ENCODE results near the gene TTC13.

TTC13 gene

DNA sequence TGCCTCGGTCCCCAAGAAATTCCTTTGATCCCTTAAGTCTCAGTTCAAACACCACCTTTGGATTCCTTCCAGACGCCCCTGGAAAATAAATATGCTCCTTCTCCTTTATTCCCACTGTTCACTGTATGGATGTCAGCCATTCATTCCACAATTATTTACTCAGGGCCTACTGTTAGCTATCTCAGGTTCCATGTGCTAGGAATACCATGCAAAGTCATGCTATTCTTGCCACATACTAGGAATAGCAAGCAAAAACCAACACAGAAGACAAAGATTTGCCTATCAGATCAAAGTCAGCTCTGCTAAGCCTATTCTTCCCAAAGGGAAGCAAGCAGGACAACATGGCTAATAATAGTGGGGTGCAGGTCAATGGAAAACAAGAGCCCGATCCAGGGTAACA is 29.8 kb downstream of the TTC13 start:
- FAIRE-seq: no peak

DNA sequence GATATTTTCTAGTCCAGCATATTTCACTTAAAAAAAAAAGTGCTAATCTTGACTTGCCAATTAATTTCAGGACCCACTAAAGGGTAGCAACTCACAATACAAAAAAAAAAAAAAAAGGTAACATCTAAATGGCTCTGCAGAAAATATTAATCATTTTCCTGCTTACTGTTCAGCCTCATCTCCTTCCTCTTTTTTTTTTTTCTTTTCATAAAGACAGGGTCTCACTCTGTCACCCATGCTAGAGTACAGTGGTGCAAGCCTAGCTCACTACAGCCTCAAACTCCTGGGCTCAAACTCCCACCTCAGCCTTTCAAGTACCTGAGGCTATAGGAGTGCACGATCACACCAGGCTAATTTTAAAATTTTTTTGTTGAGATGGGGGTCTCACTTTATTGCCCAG is 30.4 kb downstream of the TTC13 start:
- FAIRE-seq: no peak

DNA sequence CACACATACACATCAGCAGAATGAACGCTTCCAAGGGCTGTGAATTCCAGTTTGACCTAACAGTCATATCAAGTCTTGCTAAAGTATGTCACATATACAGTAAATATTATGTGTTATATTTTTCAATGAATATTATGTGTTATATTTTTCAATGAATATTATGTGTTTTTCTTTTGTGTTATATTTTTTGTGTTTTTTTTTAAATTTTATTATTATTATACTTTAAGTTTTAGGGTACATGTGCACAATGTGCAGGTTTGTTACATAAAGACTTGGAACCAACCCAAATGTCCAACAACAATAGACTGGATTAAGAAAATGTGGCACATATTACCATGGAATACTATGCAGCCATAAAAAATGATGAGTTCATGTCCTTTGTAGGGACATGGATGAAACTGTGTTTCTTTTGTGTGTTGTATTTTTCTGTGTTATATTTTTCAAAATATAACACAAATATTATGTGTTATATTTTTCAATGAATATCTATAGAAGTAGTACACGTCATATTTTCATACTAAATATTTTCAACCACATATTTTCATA is 35.5 kb downstream of the TTC13 start:
- FAIRE-seq: no peak

DNA sequence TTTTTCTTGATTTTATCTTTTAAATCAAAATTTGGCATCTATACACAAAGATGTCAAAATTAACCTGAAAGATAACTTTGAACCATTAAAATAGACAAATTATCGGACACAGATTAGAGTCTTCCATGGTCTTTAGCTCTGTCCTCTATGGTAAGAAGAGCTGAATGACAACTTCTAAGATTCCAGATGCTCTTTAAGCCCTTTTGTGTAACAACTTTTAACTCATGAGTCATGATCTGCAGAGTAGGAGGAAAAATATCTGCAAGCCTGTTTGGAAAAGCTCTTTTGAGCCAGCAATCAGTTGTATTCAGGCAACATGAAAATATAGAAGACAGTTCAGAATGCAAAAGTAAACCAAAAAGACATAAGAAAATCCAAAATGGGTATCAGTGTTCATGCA is 37.8 kb downstream of the TTC13 start:
- no peak for FAIRE-seq

DNA sequence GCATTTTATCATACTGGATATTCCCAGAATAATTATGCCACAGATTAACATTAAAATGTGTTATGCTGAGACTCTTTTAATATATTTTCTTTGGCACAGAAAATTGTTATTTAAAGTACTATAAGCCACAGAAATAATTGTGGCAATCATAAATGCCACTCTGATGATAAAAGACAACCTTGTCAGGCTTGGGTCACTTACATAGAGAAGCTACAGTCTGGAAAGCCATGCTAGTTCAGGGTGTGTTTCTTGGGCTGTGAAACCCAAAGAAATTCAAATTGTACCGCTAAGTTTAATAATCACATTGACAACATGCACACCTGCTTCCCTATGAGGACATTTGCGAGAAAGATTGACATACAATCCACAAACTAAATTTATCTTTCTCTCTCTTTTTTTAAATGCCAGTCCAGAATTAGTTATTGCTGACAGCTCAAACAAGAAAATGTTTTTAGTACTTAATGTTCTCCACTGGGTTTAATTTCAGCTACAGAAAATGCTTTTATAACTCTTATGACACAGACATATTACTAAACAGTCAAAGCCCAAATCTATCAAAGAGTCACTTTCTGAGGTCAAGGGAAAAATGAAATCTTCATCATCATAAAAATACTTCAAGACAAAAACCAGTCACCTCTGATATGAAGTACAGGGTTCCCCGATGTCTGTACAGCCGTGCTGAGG is 38.7 kb downstream of the TTC13 start:
- FAIRE-seq: no peak

DNA sequence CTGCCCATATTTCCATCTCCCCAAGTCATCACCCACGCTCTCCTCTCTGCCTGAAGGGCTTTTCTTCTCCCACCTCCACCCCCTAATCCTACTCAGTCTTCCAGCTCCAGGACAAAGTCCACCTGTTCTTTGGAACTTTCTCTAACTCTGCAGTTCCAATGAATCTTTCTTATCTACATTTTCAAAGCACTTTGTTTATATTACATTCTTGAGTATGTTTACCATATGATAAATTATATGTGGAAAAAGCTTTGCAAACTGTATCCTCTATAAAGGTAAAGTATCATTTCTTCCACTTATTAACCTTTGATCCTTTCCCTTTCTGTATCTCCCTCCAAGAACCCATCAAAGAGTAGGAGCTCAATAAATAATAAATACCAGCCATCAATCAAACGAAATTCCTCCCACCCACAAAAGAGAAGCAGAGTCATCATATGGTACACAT is 39.7 kb downstream of the TTC13 start:
- no peak for FAIRE-seq

DNA sequence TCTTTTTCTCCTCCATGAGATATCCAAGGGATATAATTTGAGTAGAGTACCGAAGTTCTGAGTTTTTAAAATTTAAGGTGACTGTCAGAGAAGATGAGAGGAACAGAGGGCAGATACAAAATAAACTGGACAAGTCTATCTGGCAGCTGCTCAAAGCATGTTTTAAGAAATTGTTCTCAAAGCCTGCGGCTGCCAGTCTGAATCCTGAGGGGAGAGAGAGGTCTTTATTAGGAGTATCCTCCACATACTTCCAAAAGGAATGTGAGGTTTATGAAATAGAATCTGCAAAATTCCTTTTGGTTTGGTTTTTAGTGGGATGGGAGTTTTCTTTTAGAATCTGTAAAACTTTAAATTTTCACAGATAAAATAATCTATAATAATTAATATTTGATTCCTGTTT is 41.3 kb downstream of the TTC13 start:
- no peak for FAIRE-seq

DNA sequence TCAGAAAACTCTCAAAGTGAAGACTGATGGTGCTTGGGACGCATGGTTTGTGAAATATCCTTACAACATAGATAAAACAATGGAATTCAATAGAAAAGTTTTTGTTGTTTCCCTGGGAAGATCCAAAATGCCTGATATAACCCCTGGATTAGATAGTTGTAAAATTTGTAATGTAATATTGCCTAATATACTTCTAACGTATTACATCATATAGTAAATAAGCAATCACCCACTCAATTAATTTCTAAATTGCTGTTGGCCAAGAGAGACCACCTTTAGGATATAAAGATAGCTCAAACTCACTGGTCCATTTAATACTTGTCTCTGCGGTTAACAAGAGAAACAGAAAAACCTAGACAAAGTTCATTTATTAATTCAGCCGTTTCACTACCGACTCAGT is 42.2 kb downstream of the TTC13 start:
- FAIRE-seq: no peak

DNA sequence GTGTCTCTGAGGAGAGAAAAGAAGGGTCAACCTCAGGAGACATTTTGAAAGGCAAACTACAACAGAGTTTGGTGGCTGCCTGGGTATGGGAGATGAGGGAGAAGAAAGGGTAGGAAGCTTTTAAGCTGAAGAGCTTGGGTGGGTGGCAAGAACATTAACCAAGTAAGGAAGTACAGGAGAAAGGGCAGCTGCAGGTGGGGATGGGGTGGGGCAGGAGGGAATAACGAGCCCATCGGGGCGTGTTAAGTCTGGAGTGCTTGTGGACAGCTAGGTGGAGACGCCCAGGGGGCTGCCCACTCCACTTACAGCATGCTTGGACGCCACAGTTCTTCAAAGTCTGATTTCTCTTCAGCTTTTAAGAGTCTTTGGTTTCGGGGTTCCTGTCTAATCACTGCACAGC is 42.8 kb downstream of the TTC13 start:
- FAIRE-seq: no peak

DNA sequence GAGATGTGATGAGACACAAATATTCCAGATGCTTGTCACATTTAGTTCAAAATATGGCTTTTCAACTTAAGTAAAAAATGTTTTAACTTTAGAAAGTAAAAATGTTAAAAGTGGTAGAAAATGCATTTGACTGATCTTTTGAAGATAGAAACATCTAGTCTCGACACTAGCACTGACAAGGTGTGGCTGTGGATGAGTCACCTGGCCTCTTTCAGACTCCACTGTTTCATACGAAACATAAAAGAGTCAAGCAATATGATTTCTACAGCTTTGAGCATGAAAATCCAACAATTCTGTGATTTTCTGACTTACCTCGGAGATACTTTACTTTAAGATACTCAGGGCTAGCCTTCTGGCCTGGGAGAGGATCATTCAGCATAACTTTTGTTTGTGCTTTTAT is 47.7 kb downstream of the TTC13 start:
- no peak for FAIRE-seq

DNA sequence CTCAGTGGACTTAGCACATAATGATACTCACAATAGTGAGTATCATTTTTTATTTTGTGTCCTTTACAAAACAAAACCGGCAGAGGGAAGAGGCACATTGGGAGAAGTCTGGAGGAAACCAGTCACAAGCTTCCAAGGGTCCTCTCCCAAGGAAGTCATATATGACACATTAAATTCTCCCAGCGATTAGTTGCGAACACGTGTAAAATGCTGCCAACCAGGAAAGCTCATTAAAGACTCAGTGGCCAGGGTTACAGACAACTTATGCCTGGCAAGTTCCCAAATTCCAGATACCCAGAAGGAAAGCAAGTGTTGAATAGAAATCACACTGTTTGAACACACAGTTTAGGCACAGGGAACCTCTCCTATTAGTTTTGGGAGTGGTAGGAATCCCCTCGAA is 52.5 kb downstream of the TTC13 start:
- FAIRE-seq: no peak

DNA sequence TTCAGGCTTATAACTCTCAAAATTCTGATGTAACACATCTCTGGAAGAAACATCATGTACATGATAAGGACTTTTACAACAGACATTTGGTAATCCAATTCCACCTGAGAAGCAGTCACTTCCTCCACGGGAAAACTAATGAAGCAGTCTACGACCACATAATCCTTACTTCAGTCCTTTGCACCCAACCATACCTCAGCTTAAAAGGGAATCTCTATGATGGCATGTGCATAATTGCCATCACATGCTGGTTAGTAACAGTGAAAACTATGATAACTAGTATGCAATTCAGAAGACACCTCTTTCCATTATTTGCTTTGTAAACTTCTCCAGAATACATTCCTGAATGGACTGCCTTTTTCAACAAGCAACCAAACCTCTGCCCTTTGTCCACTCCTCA is 53.1 kb downstream of the TTC13 start:
- FAIRE-seq: no peak

DNA sequence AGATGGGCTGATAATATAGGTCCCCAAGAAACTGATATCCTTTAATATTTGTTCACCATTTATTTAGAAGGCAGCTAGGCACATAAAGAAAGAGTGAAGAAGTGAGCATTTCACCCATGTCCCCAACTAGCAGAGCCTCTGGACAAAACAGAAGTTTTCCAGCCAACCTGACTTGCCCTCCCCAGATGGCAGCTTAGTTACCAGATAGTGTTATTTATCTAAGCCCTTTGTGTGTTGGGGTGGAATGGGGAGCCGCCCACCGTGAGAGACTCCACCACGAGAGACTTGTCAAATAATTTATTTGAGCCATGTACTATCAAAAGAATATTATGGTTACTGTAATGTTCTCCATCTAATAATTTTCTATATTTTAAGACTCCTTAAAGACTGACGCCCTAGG is 55.5 kb downstream of the TTC13 start:
- no peak for FAIRE-seq

DNA sequence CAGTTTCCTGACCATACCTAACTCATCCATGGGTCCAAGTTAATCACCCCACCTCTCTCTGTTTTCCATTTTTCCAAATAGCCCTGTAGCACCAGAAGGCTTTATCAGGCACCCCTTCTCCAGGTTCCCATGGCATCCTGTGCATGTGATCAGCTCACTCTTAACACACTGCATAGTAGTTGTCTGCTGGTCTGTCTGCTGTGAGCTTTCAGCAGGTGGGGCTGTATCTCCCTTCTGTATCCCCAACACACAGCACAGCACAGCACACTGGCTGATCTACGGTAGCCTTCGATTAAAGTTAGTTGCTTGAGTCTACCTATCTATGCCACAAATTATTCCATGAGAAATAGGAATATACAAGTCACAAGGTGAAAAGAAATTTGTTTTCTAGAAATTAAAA is 56.0 kb downstream of the TTC13 start:
- FAIRE-seq: no peak

DNA sequence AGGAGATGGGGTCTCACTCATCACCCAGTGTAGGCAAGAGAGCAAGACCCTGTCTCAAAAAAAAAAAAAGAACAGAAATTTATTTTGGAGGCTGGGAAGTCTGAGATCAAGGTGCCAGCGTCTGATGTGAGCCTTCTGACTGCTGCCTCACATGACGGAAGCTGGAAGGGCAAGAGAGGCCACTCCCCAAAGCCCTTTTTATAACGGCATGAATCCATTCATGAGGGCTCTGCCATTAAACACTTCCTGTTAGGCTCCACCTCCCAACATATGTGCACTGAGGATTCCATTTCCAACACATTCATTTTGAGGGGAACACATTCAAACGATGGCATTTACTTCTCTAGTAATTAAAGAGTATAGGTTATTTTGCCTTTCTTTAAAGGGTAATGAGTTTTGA is 59.5 kb downstream of the TTC13 start:
- no peak for FAIRE-seq

DNA sequence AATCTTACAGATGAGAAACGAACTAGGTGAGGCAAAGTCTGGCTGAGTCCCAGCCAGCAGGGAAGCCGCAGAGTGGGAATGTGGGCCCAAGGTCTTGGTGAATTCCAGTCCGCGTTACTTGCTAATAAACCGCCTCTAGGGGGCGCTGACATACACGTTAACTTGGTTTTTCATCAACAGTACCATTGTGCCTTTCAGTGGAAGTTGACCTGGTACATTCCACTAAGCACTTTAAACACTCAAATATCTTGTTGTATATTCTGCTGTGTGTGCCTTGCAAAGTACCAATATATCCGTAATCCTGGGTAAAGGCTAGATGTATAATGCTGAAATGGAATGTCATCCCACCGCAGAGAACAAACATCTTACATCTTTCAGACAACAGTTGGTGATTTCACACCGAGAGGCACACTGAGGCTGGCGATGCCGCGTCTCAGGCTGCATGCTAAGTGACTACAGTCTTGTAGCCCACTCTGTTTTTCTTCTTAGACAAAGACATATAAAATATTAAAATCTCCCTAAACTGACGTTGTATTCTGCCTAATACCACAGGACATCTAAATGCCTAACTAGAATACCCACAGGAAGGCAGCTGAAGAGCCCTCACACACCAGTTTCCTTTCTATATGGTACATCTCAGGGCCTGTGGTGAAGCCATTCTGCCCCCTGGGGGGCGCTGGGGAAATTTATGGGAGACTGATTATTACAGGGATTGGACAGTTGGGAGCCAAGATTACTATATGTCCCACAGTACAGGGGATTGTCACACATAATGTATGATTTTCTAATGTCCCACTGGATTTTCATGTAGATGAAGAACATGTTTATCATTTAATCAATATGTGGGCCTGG is 61.2 kb downstream of the TTC13 start:
- FAIRE-seq: no peak

DNA sequence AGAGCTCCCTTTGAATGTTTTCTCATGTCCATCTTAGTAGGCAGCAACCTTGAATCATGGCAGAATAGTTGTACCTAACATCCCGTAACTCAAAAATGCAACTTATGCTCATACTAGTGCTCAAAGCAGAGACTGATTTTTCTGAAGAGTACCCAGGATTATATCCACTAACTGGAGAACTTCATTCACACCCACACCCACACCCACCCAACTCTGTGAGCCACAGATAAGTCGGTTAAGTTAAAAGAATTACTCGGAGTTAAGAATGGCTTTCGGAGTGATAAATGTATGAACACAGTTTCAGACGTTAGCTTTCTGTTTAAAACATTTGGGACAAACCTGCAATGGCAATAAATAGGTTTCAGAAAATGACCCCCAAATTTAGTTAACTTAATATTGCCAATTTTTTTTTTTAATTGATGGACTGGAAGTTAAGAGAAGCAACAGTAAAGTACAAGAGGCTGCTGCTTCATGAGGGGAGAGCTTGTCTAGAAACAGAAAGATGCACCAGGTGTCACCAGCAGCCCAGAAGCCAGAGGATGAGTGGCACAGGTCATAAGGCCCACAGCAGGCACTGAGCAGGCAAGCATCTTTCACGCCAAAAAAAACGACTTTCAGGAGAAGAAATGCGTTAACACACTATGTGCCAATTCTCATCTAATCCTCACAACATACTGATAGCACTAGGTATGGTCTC is 61.9 kb downstream of the TTC13 start:
- FAIRE-seq: no peak

DNA sequence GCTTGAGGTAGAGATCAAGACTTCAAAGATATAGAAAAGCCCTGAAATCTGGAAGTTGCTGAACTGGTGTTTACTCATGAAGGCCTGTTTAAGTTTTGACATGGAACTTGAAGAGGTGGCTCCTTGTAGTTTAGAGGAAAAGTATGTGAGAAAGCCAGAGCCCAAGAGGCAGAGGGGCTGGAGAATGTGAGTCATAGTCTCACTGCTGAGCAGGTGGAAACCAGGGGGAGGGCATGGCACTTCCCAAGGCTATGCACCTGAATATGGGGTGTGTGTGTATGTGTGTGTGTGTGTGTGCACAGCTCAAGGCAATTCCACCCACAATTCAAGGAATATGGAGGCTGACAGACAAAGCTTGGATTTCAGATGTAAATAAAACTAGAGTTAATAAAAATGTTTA is 63.6 kb downstream of the TTC13 start:
- no peak for FAIRE-seq

DNA sequence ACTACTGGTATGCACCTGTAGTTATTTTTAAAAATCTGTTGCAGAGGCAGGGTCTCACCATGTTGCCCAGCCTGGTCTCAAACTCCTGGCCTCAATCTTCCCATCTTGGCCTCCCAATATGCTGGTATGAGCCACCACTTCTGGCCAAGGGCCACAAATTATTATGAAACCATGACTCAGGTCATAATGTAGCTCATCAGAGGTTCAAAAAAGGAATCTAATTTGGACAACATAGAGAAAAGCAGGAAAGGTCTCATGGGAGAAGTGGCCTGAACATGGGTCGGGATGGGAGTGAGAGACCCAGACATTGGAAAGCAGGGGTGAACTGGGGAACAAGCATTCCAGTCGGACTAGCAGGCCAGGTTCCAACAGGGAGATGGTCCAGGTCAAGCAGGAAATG is 65.2 kb downstream of the TTC13 start:
- no peak for FAIRE-seq

DNA sequence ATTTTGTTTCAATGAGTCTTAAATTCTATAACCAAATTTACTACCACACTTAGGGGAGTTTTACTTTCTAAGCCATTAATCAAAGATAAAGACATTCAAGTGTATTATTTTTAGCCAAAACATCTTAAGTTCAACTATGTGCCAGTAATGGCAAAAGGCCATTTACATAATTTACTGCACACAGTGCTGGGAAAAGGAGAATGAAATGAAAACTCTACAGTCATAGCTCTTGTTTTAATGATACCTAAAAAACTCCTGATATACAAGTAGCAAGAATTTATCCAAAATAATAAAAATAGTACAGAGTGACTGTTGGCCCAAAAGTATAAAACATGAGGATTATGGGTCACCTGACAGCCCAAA is 67.9 kb downstream of the TTC13 start:
- FAIRE-seq: no peak

DNA sequence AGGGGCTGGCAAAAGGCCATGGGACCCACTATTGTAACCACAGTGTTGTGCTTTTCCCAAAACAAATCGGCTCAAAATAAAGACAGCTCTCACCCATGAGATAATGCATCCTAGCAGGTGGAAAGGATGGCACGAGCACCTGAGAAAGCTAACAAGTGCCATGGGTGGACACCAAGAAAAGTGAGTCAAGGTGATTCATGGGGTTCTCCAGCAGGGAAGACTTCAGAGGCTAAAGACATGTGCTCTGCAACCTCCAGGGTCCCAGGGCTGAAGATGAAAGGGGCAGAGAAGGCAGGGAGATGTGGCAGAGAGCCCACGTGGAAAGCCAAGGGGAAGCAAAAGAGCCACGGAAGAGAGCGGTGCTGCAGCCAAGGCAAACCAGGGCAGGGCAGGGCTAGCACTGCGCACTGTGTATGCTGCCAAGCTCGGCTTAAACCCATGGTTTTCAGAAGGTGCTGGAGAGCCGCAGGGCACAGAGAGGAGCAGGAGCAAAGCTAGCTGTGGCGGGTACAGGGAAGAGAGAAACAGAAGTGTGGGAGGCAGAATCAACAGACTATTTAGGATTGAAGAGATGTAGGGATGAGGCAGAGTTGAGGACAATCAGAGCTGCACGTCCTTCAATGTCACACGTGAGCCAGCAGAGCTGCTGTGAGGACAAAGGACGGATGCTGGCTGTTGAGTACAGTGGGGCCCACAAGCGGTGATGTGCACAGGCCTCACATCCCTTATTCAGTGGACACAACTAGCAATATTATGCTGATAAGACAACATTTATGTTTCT is 68.5 kb downstream of the TTC13 start:
- no peak for FAIRE-seq

DNA sequence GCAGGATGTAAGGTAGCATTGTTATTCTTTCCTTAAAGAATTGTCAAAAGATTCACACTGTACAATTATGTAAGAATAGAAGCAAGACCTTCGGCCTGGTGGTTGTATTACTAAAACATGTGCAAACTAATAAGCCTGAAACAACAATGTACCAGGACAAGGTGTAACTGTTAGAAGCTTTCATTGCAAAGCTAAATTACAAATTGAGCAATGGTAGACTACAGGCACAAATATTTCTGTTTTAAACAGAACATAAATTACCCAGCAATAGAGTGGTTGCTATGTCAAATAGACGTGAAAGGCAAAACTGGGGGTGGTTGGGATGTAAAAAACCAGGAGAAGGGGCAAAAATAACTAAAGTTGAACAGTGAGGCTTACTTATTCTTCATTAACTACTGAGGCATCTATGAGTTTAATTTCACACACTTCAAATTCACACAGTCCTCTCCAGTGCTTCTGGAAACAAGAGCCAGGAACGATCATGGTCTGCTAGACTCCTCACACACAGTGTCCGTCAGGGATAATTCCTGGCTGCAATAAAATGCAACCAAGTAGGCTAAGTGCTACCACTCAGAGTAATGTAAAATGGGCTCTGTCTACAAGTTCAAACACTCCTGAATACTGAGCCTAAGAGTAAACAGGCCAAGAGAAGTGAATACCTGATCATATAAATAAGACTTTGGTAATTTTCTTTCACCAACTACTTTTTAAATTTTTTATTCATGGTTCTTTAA is 71.0 kb downstream of the TTC13 start:
- no peak for FAIRE-seq
